Measurements from ENCODE around the gene ACTL7B.
"Not testable (repeated sequence)": the region's sequence is repeated elsewhere in the genome, so short reads cannot be mapped to it uniquely, and the experiment has no call there.

The ACTL7B gene

DNA sequence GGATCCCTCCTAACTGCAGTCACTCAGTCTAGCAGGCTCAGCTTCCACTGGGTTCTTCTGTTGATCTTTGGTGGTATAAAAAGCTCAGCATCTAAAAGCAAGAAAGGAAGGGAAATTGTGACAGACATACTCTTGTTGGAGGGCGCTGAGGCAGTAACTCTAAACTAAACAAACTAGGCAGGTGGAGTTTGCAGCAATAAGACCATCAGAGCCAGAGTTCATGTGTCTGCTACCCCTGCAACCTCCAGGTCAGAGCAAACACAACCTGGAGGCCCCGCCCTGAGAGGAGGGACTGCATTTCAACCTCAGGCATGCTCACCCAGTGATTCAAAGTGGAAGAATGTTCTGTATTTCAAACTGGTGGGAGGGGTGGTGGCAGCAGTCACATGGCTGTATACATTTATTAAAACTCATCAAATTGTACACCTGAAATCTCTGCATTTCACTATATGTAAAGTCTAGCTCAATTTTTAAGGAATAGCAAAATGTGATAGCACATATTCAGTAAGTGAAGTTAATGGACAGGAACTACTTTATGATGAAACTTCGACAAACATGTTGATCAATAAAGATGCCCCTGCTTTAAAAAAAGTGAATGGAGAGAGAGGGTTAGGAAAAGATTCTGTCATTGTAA, 13.4 kb upstream of the ACTL7B start:
- no peak for DNase-seq

GRCh38 chr9:108867829-108868228, 12.0 kb upstream of the ACTL7B start:
- no peak for DNase-seq

DNA sequence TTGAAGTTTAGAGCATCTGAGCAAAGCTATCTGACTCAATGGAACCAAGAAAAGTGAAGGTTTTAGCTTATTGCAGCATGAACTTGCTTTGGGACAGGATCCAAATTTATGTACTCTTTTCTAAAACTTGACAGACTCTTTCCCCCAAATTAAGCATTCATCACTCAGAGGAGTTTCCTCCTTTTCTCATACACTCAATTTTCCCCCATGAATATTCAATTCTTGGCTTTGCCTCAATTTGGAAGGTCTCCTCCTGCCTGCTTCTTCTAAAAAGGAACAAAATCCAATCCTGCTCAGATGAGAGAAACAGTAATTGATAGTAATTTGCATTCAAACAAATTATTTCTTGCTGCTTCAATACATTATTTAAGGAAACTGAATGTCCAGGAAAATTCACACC, 11.3 kb upstream of the ACTL7B start:
- DNase-seq, result no peak

GRCh38 chr9:108866001-108866420, 10.2 kb upstream of the ACTL7B start:
- DNase-seq, result no peak

DNA sequence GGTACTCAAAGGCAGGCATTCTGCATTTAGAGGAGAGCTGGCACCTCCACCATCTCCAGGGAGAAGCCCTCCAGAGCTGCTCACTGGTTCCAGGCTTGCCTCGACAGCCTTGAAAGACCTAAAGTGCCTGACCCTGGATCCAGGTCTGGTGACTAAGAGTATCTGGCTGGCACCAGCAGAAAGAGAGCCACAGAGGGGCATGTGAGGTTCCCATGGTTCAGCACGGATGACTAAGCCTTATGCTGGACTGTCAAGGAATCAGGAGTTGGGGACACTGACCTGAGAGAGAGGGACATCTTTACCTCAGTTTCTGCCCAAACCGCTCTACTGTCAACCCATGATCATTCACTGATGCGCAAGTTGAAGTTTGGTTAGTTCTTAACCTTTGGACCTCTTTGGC, 9.3 kb upstream of the ACTL7B start:
- DNase-seq, result no peak

GRCh38 chr9:108864446-108864845, 8.7 kb upstream of the ACTL7B start:
- DNase-seq, result no peak

DNA sequence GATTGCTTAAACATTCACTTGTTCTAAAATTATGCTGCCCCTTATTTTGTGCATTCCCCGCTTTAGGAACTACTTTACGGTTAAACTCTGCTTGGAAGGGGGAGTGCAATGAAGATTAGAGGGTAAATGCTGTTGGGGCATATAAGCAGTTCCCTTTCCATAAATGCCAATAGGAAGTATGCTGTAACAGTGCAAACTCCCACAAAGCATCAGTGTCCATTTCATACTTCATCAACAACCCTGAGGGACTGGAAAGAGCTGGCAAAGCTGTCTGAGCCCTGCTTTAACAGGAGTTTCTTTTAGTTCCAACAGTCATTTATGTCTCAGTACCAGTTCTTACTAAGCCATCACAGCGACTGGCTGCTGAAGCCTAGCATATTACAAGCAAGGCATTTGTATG, 8.1 kb upstream of the ACTL7B start:
- no peak for DNase-seq

- DNase-seq, result no peak
Observed at GRCh38 chr9:108861997-108862396, 6.2 kb upstream of the ACTL7B start, which contains the start of gene ACTL7A. Gene ACTL7A, plus strand, starts transcription at chr9:108862266. Its CDS starts 57 bp downstream, at chr9:108862323.

DNA sequence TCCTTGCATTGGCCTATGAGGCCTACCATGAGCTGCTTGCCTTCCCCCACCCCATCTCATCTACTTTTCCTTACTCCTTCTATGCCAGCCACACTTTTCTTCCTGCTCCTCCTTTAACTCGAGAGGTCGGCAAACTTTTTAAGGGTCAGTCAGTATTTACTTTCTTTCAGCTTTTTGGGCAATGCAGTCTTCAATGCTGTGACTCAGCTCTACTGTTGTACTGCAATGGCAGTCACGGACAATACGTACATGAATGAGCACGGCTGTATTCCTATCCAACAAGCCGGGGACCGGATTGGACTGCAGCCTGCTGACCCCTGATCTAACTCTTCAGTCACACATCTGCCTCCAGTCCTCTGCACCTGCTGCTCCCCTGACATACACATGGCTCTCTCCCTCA, 5.7 kb upstream of the ACTL7B start:
- DNase-seq, result no peak

- no peak for DNase-seq
Observed at GRCh38 chr9:108860764-108861163, 5.0 kb upstream of the ACTL7B start.

DNA sequence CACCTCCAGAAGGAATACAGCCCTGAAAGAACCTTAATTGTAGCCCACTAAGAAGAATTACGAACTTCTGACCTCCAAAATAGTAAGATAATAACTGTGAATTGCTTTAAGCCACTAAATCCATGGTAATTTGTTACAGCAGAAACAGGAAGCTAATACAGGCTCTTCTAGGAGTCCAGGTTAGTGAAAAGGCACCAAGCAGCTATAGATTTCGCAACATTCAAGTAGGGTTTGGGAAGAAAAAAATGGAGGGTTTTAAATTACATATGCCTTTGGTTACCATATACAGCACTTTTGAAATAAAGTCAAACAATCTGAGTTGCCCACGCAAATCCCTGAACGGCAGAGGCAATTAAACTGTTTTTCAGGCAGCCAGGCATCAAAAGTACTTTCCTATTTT, 4.6 kb upstream of the ACTL7B start:
- no peak for DNase-seq

DNA sequence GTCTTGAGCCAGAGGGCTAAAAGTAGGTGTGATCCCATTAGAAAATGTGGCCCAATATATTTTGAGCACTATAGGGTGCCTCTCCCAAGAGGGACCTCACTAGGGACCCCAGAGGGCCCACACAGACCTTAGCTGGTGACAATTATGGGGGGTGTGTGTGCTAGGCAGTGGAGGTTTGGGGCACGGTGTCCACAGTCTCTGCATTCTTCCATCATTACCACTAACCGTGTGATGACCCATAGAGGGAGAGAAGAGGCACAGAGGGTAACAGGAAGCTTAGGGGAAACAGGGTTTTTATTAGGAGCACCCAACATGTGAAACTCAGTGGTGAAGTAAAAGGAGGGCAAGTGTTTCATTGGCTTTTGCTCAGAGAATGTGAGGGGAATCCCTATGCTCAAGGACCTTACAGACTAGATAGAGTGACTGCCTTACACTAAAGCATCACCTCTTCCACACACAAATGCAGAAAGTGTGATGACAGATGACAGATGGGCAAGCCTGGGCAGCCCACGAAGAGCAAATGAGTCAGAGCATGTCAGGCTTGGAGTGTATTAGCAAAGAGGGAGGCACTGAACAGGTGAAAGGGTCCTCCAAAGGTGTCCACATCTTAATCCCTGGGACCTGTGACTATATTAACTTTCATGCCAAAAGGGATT, 3.8 kb upstream of the ACTL7B start:
- DNase-seq, result no peak

GRCh38 chr9:108857572-108857971, 1.8 kb upstream of the ACTL7B start:
- DNase-seq, result no peak

DNA sequence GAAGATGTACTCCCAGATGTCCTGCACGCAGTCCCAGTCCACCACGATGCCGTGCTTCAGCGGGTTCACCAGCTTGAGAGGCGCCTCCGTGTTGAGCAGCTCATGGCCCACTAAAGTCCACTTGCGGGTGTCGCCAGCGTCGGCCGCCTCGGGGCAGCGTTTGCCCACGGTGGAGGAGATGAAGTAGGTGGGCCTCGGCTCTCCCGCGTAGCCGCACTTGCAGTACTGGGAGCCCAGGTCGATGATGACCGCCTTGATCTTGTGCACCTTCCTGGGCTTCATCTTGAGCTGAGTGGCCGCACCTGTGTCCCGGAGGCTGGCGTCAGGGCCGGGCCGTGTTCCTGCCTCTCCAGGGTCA, 278 bp downstream of the ACTL7B start:
- DNase-seq, result no peak

GRCh38 chr9:108854641-108855528, 901 bp downstream of the ACTL7B start:
- DNase-seq, result no peak

DNA sequence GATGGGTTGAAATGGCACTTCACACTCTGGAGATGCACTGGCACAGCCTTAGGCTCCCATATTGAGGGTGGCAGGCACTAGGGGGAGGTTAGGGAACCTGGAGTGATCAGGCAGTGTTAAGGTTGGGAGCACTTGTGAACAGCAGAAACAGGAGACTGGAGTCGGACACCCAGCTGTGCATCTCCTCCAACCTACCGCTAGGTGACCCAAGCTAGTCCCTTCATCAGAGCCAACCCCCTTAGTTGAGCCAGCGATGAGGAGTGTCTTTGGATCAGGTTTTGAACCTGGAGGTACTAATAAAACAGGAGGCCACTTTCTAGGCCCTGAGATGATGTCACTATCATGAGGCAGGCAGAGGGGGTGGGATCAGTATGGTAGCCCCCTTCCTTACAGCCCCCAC, 1.7 kb downstream of the ACTL7B start:
- no peak for DNase-seq

DNA sequence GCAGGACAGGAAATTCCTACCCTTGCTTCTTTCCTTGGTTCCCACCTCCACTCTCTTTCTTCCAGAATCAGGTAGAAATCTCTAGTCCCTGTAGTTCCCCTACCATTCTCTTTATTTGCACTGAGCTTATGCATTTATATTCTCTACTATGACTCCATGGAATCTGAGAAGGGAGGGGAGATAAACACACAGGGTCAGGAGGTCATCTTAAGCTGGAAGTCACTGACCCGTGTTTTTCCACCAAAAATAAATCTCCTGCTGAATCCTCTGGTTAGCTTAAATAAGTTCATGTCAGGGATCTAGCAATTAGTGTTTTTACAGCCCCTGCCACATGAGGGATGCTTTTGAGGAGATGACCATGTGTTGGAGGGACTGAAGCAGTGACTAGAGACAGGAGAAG, 3.7 kb downstream of the ACTL7B start:
- no peak for DNase-seq

- no peak for DNase-seq
Observed at GRCh38 chr9:108851138-108851537, 4.6 kb downstream of the ACTL7B start.

DNA sequence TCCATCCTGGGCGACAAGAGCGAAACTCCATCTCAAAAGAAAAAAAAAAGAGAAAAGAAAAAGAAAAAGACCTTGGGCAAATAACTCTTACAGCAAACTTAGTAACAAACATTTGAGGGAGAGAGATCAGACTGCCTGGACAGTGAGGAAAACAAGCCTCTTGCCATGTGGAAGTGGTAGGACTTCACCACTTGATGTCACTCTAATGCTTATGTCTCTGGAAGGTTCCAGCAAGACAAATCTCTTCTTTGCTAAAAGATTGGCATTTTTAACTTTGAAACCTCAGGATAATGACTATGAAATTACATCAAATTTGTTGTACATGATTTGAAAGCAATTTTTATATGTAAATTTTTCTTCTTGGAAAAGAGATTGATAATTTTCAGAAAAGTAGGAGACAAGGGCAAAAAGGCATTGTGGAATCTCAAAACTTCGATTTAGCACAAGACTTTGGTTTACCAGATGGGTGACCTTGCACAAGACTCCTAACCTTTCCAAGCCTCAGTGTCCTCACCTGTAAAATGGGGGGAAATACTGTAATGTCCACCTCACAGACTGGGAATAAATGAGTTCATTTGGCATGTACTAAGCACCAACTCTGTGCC, 5.4 kb downstream of the ACTL7B start:
- no peak for DNase-seq

- not testable (repeated sequence) for DNase-seq
Observed at GRCh38 chr9:108848296-108848695, 7.5 kb downstream of the ACTL7B start.

DNA sequence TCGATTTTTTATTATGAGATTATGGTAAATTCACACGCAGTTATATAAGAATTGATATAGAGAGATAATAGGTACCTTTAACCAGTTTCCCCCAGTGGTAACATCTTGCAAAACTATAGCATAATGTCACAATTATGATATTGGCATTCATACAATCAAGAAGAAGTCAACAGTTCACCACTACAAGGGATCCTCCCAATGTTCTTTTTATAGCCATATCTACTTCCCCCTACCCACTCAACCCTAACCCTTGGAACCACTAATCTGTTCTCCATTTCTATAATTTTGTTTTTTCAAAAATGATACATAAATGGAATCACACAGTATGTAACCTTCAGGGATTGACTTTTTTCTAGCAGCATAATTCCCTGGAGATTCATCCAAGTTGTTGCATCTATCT, 9.8 kb downstream of the ACTL7B start:
- DNase-seq, result no peak

GRCh38 chr9:108845507-108845906, 10.3 kb downstream of the ACTL7B start:
- no peak for DNase-seq

DNA sequence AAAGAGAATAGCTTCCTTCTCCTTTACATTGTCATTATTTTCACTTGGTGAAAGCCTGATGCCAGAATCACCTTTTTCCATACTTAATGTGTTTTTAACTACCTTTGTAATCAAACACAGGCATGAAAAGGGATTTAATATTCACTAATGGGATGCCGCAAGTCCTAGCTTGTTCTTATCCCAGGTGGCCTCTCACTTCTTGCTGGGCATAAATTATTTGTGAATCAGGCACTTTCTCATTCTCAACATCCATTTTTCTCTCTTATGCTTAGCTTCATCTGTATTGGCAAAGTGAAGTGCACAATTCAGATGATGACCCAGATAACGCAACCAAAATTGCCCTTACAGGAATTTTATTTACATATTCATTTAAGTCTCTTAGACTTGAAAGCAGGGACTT, 10.9 kb downstream of the ACTL7B start:
- no peak for DNase-seq

DNA sequence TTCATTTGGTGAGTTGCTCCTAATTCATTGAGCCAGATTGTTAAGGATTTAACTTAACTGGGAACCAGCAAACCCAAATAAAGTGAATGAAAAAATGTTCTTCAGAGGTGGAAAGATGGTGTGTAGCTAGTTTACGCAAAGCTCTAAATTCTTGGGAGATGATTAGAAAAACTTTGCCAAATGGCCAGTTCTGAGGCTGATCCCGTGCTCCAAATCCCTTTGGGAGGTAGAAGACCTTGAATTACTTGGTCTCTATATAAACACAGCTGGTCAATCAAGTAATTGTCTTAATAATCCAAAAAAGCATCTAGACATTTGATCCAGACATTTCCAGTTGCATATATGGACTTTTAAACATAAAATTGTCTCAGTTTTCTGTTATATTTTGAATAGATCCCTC, 11.4 kb downstream of the ACTL7B start:
- DNase-seq, result no peak

Measured in CD4-positive, alpha-beta T cell treated with Interleukin-17A for 4 hours (primary cell).